Endothelial cell of umbilical vein (primary cell): Measurements from ENCODE around the gene LRRC53. TPM values are rescaled to one million over a fixed set of nuclear protein-coding genes. Genes with fewer than 3 reads are reported as not detected.

Experiments used
- BruUV-seq: library from RNA; stranded (reverse); fragments of 400-500 nt; replicated peaks from 2 replicates; lab custom pipeline; 2021; lab: Mats Ljungman, UMichigan
- CTCF ChIA-PET: fragments of 300-600, 350-600 bp; sonication (Branson Sonifier 250); formaldehyde crosslinking; loops from one replicate; lab custom pipeline; 2021; ENCODE audit warnings: antibody characterized with exemption, inconsistent platforms; lab: Charles Lee
- POLR2A ChIA-PET: fragments of 300-600, 350-600 bp; sonication (Branson Sonifier 250); formaldehyde crosslinking; loops from one replicate; lab custom pipeline; 2021; ENCODE audit warnings: antibody characterized with exemption, inconsistent platforms; lab: Charles Lee
- DNase-seq: peaks from one replicate; pipeline ENCODE4 v3.0.0-alpha.2; 2011; ENCODE audit warnings: low read depth, low spot score
- FAIRE-seq: peaks from 2 replicates; lab custom pipeline; 2011; peaks lifted over from hg19 to GRCh38; lab: Jason Lieb, UNC
- H2AFZ ChIP-seq: 2 replicates; pipeline ENCODE4 v1.6.0; 2012; ENCODE audit warnings: low read depth, low read length, control low read depth, inconsistent platforms
- H3K27ac ChIP-seq: 2 replicates; pipeline ENCODE4 v1.5.1; 2011; ENCODE audit warnings: low read depth, mild to moderate bottlenecking, control low read depth, low read length, moderate library complexity; ENCODE audit not compliant: insufficient read depth
- H3K27me3 ChIP-seq, 2 experiments: 2 replicates each; pipeline versions ENCODE4 v1.6.0 to v1.6.1; 2011; ENCODE audit warnings: low read length in 2 of 2, mixed read lengths in 1 of 2; ENCODE audit not compliant: control insufficient read depth in 2 of 2, insufficient read depth in 2 of 2
- H3K36me3 ChIP-seq, 2 experiments: 2 replicates in 1 of 2; 3 replicates in 1 of 2; pipeline ENCODE4 v1.5.1; 2011; ENCODE audit warnings: low read length in 2 of 2, mild to moderate bottlenecking in 1 of 2, moderate library complexity in 1 of 2; ENCODE audit not compliant: control insufficient read depth in 2 of 2, insufficient read depth in 2 of 2; ENCODE audit errors: extremely low read depth in 1 of 2
- H3K4me1 ChIP-seq: 3 replicates; pipeline ENCODE4 v1.5.1; 2011; ENCODE audit warnings: mild to moderate bottlenecking, low read length; ENCODE audit not compliant: control insufficient read depth, insufficient read depth; ENCODE audit errors: extremely low read depth
- H3K4me2 ChIP-seq: 2 replicates; pipeline ENCODE4 v1.6.1; 2011; ENCODE audit warnings: low read length, control low read depth, mixed read lengths; ENCODE audit not compliant: insufficient read depth
- H3K4me3 ChIP-seq, 3 experiments: fragments of 200-600 bp in 1 of 3; sonication (generic), shearing (Covaris generic) in 1 of 3; replicated peaks in 1 of 3; 2 replicates each; pipeline ENCODE4 v1.5.1; 2011 to 2016; ENCODE audit warnings: control low read depth in 3 of 3, low read length in 3 of 3, mild to moderate bottlenecking in 2 of 3, inconsistent platforms in 1 of 3, low read depth in 1 of 3, moderate library complexity in 1 of 3; ENCODE audit not compliant: insufficient read depth in 1 of 3
- H3K79me2 ChIP-seq: 2 replicates; pipeline ENCODE4 v1.6.0; 2012; ENCODE audit warnings: low read length, inconsistent platforms; ENCODE audit not compliant: control insufficient read depth, insufficient read depth
- H3K9ac ChIP-seq: replicated peaks from 2 replicates; pipeline ENCODE3; 2011; ENCODE audit warnings: low read length, control low read depth; ENCODE audit not compliant: insufficient read depth; ENCODE audit errors: extremely low read depth
- H3K9me1 ChIP-seq: replicated peaks from 3 replicates; pipeline ENCODE4 v1.6.0; 2011; ENCODE audit warnings: mild to moderate bottlenecking, low read length; ENCODE audit not compliant: control insufficient read depth, insufficient read depth; ENCODE audit errors: extremely low read depth
- H3K9me3 ChIP-seq: replicated peaks from 2 replicates; pipeline ENCODE4 v1.5.1; 2012; ENCODE audit warnings: low read length, inconsistent platforms; ENCODE audit not compliant: control insufficient read depth, insufficient read depth
- H4K20me1 ChIP-seq: replicated peaks from 2 replicates; pipeline ENCODE3; 2011; ENCODE audit warnings: mild to moderate bottlenecking, low read length; ENCODE audit not compliant: control insufficient read depth, insufficient read depth; ENCODE audit errors: extremely low read depth
- EZH2 ChIP-seq: IDR thresholded peaks from 2 replicates; pipeline ENCODE4 v1.6.1; 2012; ENCODE audit warnings: borderline replicate concordance, low read depth, mild to moderate bottlenecking, moderate library complexity, low read length, inconsistent platforms; ENCODE audit not compliant: severe bottlenecking
- FOS ChIP-seq: IDR thresholded peaks from 2 replicates; pipeline ENCODE4 v1.6.1; 2011; ENCODE audit warnings: mild to moderate bottlenecking, low read length, moderate library complexity, borderline replicate concordance; ENCODE audit not compliant: insufficient read depth
- GATA2 ChIP-seq: IDR thresholded peaks from 2 replicates; pipeline ENCODE4 v1.7.0; 2011; ENCODE audit warnings: low read depth, mild to moderate bottlenecking, moderate library complexity, mixed read lengths, low read length; ENCODE audit not compliant: insufficient read length, insufficient read depth
- JUN ChIP-seq: IDR thresholded peaks from 2 replicates; pipeline ENCODE4 v1.6.1; 2011; ENCODE audit warnings: borderline replicate concordance, low read depth; ENCODE audit not compliant: insufficient read length, insufficient read depth
- MYC ChIP-seq: IDR thresholded peaks from one replicate; pipeline ENCODE4 v1.6.1; 2011; ENCODE audit warnings: mild to moderate bottlenecking, low read depth, low read length
- POLR2A ChIP-seq: IDR thresholded peaks from 2 replicates; pipeline ENCODE4 v1.6.1; 2012; ENCODE audit warnings: low read depth, mild to moderate bottlenecking, control low read depth, low read length
- POLR2AphosphoS5 ChIP-seq: IDR thresholded peaks from 2 replicates; pipeline ENCODE4 v1.6.1; 2012; ENCODE audit warnings: low read depth, mild to moderate bottlenecking, control low read depth, low read length, moderate library complexity; ENCODE audit not compliant: insufficient read depth
- dilution Hi-C: fragments of 300-500 bp; cut with MboI; formaldehyde crosslinking; loops from one replicate; pipeline ENCODE4 v1.15.0; 2019; ENCODE audit warnings: low sequenced_read_pairs; ENCODE audit not compliant: extremely low pct_ligation_motif_present
- intact Hi-C: fragments of 100-400 bp; cut with micrococcal nuclease; formaldehyde crosslinking; loops from one replicate; pipeline ENCODE4 v1.10.0; 2022
- polyA plus RNA-seq, 4 experiments: library from polyadenylated mRNA; depleted of rRNA in 3 of 4; stranded (reverse) in 3 of 4; unstranded in 1 of 4; fragments of >200 nt; gene quantifications; 2 replicates each; pipeline versions ENCODE4 v1.2.1 to v1.2.3, GENCODE V29; 2011 to 2012; ENCODE audit warnings: missing spikeins in 1 of 4
- total RNA-seq: library from RNA; stranded (reverse); gene quantifications from 2 replicates; pipeline ENCODE4 v1.2.3, GENCODE V29; 2021
- TF ChIP-seq, protein P1 (sequence below): IDR thresholded peaks from 2 replicates; pipeline ENCODE4 v1.6.1; 2011; ENCODE audit not compliant: insufficient read depth, insufficient read length
- TF ChIP-seq, protein P2 (sequence below), 2 donors: IDR thresholded peaks; 1 replicate in 1 of 2; 2 replicates in 1 of 2; pipeline ENCODE4 v1.5.1; 2011; ENCODE audit warnings: low read length in 2 of 2, mild to moderate bottlenecking in 2 of 2, moderate library complexity in 2 of 2, control low read depth in 1 of 2, inconsistent platforms in 1 of 2, low read depth in 1 of 2; ENCODE audit not compliant: insufficient read depth in 1 of 2; ENCODE audit errors: extremely low read depth in 1 of 2

LRRC53 gene
- total and polyA plus RNA-seq, 2 donors (not counting 3 experiments of a cell fraction or from before 2014, with no cell fraction given) = not detected

DNA sequence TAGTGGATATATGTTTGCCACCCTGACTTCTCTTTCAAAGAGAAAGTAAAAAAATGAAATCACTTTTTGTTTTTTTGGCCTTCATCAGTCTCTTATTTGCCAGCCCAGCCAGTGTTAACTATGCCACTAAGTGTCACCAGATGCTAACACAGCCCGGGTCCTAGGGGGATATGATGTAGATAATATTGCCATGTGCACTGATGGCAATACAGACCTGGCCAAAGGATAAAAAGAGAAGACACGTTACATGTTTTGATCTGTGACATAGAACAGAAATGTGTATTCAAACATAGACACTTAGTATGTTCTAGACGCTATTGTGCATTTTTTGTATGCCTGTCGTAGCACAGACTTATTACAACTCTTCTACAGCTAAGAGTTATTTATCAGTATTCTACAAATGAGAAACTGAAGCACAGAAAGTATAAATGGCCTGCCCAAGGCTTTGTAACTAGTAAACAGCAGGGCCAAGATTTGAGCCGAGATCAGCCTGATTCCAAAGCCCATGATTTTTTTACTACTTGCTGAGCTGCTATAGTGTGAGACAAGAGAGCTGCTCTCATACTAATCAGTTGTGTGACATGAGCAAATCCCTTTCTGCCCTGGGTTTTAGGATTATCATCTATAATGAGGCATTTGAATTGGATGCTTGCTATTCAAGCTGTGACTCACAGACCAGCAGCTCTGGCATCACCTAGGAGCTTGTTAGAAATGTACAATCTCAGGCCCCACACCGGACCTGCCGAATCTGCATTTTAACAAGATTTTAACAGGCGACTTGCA, 6.3 kb downstream of the LRRC53 start:
- POLR2A ChIA-PET = no interaction called here
- CTCF ChIA-PET = no interaction called here
- H3K9me1 ChIP-seq = no peaks in the 10 kb centered on the region
- no peak overlapping the region for H3K4me3 ChIP-seq
- H3K9ac ChIP-seq = no peak overlapping the region
- DNase-seq (no peak), FAIRE-seq (no peak)
- BruUV-seq = no TSS peak
- no peaks in the 10 kb centered on the region for H3K4me1 ChIP-seq
- H2AFZ ChIP-seq = no peak overlapping the region
- intact Hi-C loops = no loop called here
- no peaks in the 10 kb centered on the region for H4K20me1 ChIP-seq
- no peak overlapping the region for H3K27ac ChIP-seq
- dilution Hi-C loops = no loop called here
- H3K79me2 ChIP-seq = no peaks in the 10 kb centered on the region
- H3K9me3 ChIP-seq = no peaks in the 10 kb centered on the region
- no peak overlapping the region for H3K4me2 ChIP-seq
- TF ChIP-seq POLR2A (no peak), MYC (no peak), GATA2 (no peak), POLR2AphosphoS5 (no peak), FOS (no peak), JUN (no peak), EZH2 (no peak)
- TF ChIP-seq, protein P1, sequence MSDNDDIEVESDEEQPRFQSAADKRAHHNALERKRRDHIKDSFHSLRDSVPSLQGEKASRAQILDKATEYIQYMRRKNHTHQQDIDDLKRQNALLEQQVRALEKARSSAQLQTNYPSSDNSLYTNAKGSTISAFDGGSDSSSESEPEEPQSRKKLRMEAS = no peak
- TF ChIP-seq, protein P2, sequence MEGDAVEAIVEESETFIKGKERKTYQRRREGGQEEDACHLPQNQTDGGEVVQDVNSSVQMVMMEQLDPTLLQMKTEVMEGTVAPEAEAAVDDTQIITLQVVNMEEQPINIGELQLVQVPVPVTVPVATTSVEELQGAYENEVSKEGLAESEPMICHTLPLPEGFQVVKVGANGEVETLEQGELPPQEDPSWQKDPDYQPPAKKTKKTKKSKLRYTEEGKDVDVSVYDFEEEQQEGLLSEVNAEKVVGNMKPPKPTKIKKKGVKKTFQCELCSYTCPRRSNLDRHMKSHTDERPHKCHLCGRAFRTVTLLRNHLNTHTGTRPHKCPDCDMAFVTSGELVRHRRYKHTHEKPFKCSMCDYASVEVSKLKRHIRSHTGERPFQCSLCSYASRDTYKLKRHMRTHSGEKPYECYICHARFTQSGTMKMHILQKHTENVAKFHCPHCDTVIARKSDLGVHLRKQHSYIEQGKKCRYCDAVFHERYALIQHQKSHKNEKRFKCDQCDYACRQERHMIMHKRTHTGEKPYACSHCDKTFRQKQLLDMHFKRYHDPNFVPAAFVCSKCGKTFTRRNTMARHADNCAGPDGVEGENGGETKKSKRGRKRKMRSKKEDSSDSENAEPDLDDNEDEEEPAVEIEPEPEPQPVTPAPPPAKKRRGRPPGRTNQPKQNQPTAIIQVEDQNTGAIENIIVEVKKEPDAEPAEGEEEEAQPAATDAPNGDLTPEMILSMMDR (IDR thresholded peaks at IDR 0.05; ENCODE audit: extremely low read depth in 1 of 2, insufficient read depth in 1 of 2, low read depth in 1 of 2, low read length in 2 of 2) = no peak
- no peaks in the 10 kb centered on the region for H3K36me3 ChIP-seq
- no peaks in the 10 kb centered on the region for H3K27me3 ChIP-seq
